ENCODE results near the gene HACL1. TPM values are rescaled to one million over a fixed set of nuclear protein-coding genes. Genes with fewer than 3 reads are reported as not detected.

HACL1 gene
- total and polyA plus RNA-seq, 4 donors = 15.6 to 29.4 (median 20.3) TPM

GRCh38 chr3:15563190-15563589 lies 38.2 kb downstream of the HACL1 start:
- no peaks in the 10 kb centered on the region for H3K4me1 ChIP-seq (ENCODE audit: control insufficient read depth, insufficient read depth, low read length)
- no peak for DNase-seq (ENCODE audit: low read depth in 4 of 6, low spot score in 6 of 6)
- H3K9me3 ChIP-seq (ENCODE audit: control insufficient read depth, insufficient read depth, low read length) = no peaks in the 10 kb centered on the region
- H3K4me3 ChIP-seq (ENCODE audit: low read depth, low read length) = no peak overlapping the region
- peaks cover 30% of the 10 kb centered on the region for H3K36me3 ChIP-seq (ENCODE audit: control insufficient read depth, insufficient read depth, low read length)
- no peaks in the 10 kb centered on the region for H3K27me3 ChIP-seq (ENCODE audit: control insufficient read depth, insufficient read depth, low read length)
- H3K27ac ChIP-seq (ENCODE audit: low read depth, low read length) = no peak overlapping the region
- WGBS (ENCODE audit: insufficient coverage) = no CpG with 5 or more reads among the region's 1 CpG

DNA sequence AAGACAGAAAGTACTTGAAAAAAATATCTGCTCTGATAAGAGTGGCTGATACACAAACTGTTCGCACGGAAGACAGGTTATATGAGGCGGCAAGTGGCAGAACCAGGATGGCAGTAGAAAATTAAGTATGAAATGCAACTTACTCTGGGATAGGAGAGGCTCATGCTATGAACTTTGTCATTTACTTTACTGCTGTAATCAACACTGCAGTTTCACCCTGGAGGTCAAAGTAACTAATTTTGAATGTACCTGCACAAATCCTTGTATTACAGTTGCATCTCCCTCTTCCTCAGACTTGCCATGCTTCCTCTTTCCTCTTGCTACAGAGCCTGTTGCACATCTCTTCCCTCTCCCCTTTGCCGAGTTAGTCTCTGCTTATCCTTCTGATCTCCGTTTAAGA lies 38.8 kb downstream of the HACL1 start:
- Histone ChIP-seq H3K4me1 (ENCODE audit: control insufficient read depth, insufficient read depth, low read length) (no peaks in the 10 kb centered on the region), H3K27me3 (ENCODE audit: control insufficient read depth, insufficient read depth, low read length) (no peaks in the 10 kb centered on the region), H3K9me3 (ENCODE audit: control insufficient read depth, insufficient read depth, low read length) (no peaks in the 10 kb centered on the region), H3K36me3 (ENCODE audit: control insufficient read depth, insufficient read depth, low read length) (peaks cover 28% of the 10 kb centered on the region), H3K4me3 (ENCODE audit: low read depth, low read length) (no peak overlapping the region), H3K27ac (ENCODE audit: low read depth, low read length) (no peak overlapping the region)
- 88% methylated on average over 2 of the region's 5 CpGs for WGBS (ENCODE audit: insufficient coverage)
- DNase-seq (ENCODE audit: low read depth in 4 of 6, low spot score in 6 of 6) = no peak

DNA sequence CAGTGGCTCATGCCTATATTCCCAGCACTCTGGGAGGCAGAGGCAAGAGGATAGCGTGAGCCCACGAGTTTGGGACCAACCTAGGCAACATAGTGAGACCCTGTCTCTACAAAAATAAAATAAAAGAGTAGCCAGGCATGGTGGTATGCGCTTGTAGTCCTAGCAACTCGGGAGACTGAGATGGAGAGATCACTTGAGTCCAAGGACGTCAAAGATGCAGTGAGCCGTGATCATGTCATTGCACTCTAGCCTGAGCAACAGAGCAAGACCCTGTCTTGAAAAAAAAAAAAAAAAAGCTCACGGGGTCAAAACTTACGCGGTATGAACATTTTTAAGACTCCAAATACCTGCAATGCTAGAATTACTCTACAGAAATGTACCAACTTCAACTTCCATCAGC lies 42.8 kb downstream of the HACL1 start:
- DNase-seq (ENCODE audit: low read depth in 4 of 6, low spot score in 6 of 6) = no peak
- Histone ChIP-seq H3K4me1 (ENCODE audit: control insufficient read depth, insufficient read depth, low read length) (no peaks in the 10 kb centered on the region), H3K9me3 (ENCODE audit: control insufficient read depth, insufficient read depth, low read length) (no peaks in the 10 kb centered on the region), H3K4me3 (ENCODE audit: low read depth, low read length) (no peak overlapping the region), H3K36me3 (ENCODE audit: control insufficient read depth, insufficient read depth, low read length) (peaks cover 13% of the 10 kb centered on the region), H3K27me3 (ENCODE audit: control insufficient read depth, insufficient read depth, low read length) (no peaks in the 10 kb centered on the region), H3K27ac (ENCODE audit: low read depth, low read length) (no peak overlapping the region)
- 74% methylated on average over 4 of the region's 9 CpGs for WGBS (ENCODE audit: insufficient coverage)

GRCh38 chr3:15557511-15557946 lies 43.8 kb downstream of the HACL1 start:
- H3K4me3 ChIP-seq (ENCODE audit: low read depth, low read length) = no peak overlapping the region
- H3K36me3 ChIP-seq (ENCODE audit: control insufficient read depth, insufficient read depth, low read length) = peaks cover 7% of the 10 kb centered on the region
- H3K27me3 ChIP-seq (ENCODE audit: control insufficient read depth, insufficient read depth, low read length) = no peaks in the 10 kb centered on the region
- WGBS (ENCODE audit: insufficient coverage) = no CpG with 5 or more reads among the region's 3 CpGs
- H3K4me1 ChIP-seq (ENCODE audit: control insufficient read depth, insufficient read depth, low read length) = no peaks in the 10 kb centered on the region
- peak; percentile 19 to 87 (median 42) for DNase-seq (ENCODE audit: low read depth in 4 of 6, low spot score in 6 of 6)
- no peak overlapping the region for H3K27ac ChIP-seq (ENCODE audit: low read depth, low read length)
- H3K9me3 ChIP-seq (ENCODE audit: control insufficient read depth, insufficient read depth, low read length) = no peaks in the 10 kb centered on the region

DNA sequence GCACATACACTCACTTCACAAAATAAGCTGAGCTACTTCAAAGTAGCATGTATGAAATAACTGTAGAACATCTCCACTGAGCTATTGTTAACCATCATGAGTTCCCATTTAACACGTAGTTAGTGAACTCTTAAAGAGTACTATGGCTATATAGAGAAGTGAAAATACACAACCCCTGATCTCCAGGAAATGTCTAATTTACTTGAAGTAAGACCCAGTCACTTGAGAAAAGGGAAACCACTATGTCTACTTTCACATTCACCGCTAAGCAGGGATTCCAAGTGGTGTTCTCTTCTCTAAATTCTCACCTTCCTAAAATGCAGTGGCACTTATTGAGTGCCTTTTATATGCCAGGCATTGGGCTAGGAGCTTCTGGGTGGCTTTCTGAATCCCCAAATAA lies 44.9 kb downstream of the HACL1 start:
- Histone ChIP-seq H3K4me1 (ENCODE audit: control insufficient read depth, insufficient read depth, low read length) (no peaks in the 10 kb centered on the region), H3K27ac (ENCODE audit: low read depth, low read length) (no peak overlapping the region), H3K27me3 (ENCODE audit: control insufficient read depth, insufficient read depth, low read length) (no peaks in the 10 kb centered on the region), H3K36me3 (ENCODE audit: control insufficient read depth, insufficient read depth, low read length) (peaks cover 2% of the 10 kb centered on the region), H3K9me3 (ENCODE audit: control insufficient read depth, insufficient read depth, low read length) (no peaks in the 10 kb centered on the region), H3K4me3 (ENCODE audit: low read depth, low read length) (no peak overlapping the region)
- no peak for DNase-seq (ENCODE audit: low read depth in 4 of 6, low spot score in 6 of 6)
- no CpG with 5 or more reads among the region's 2 CpGs for WGBS (ENCODE audit: insufficient coverage)

DNA sequence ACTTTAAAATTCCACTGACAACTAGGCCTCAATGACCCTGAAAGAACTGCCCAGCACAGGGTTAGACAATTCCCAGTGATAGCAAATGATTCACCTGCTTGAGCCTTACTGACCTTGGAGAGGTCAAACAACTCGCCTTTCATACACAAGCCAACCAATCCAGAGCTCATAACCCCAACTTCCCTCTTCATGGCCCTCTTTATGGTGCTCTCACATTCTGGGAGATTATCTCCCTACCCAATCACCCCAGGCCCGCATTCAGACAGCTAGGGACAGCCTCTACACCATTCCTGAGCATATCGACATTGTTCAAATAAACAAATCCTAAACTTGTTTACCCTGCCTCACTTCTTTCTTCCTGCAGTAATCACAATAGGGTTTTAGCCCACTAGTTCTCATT lies 47.6 kb downstream of the HACL1 start:
- Histone ChIP-seq H3K9me3 (ENCODE audit: control insufficient read depth, insufficient read depth, low read length) (no peaks in the 10 kb centered on the region), H3K4me3 (ENCODE audit: low read depth, low read length) (no peak overlapping the region), H3K4me1 (ENCODE audit: control insufficient read depth, insufficient read depth, low read length) (no peaks in the 10 kb centered on the region), H3K36me3 (ENCODE audit: control insufficient read depth, insufficient read depth, low read length) (no peaks in the 10 kb centered on the region), H3K27me3 (ENCODE audit: control insufficient read depth, insufficient read depth, low read length) (no peaks in the 10 kb centered on the region), H3K27ac (ENCODE audit: low read depth, low read length) (no peak overlapping the region)
- DNase-seq (ENCODE audit: low read depth in 4 of 6, low spot score in 6 of 6) = no peak
- 87% methylated on average over 3 of the region's 3 CpGs for WGBS (ENCODE audit: insufficient coverage)

DNA sequence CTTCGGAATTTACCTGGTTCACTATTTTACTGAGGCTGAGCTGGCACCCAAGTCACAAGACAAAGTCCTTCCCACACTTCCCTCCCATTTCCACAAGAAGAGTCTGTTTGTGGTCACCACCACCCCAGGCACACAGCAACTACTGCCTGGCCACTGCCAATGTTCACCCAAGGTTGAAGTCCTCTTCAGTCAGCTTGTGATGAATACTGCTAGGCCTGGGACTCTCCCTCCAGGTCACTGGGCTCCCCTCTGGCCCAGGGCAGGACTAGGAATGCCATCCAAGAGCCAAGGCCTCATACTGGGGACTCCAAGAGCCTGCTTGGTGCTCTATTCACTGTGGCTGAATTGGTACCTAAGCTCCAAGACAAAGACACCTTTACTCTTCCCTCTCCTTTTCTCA lies 49.5 kb downstream of the HACL1 start:
- WGBS (ENCODE audit: insufficient coverage) = 94% methylated on average over 1 of the region's 1 CpG
- Histone ChIP-seq H3K4me1 (ENCODE audit: control insufficient read depth, insufficient read depth, low read length) (no peaks in the 10 kb centered on the region), H3K4me3 (ENCODE audit: low read depth, low read length) (no peak overlapping the region), H3K9me3 (ENCODE audit: control insufficient read depth, insufficient read depth, low read length) (no peaks in the 10 kb centered on the region), H3K36me3 (ENCODE audit: control insufficient read depth, insufficient read depth, low read length) (no peaks in the 10 kb centered on the region), H3K27me3 (ENCODE audit: control insufficient read depth, insufficient read depth, low read length) (no peaks in the 10 kb centered on the region), H3K27ac (ENCODE audit: low read depth, low read length) (no peak overlapping the region)
- DNase-seq (ENCODE audit: low read depth in 4 of 6, low spot score in 6 of 6) = no peak

GRCh38 chr3:15549846-15550245 lies 51.5 kb downstream of the HACL1 start:
- Histone ChIP-seq H3K9me3 (ENCODE audit: control insufficient read depth, insufficient read depth, low read length) (no peaks in the 10 kb centered on the region), H3K36me3 (ENCODE audit: control insufficient read depth, insufficient read depth, low read length) (no peaks in the 10 kb centered on the region), H3K4me3 (ENCODE audit: low read depth, low read length) (no peak overlapping the region), H3K4me1 (ENCODE audit: control insufficient read depth, insufficient read depth, low read length) (no peaks in the 10 kb centered on the region), H3K27me3 (ENCODE audit: control insufficient read depth, insufficient read depth, low read length) (no peaks in the 10 kb centered on the region), H3K27ac (ENCODE audit: low read depth, low read length) (no peak overlapping the region)
- WGBS (ENCODE audit: insufficient coverage) = 95% methylated on average over 6 of the region's 6 CpGs
- no peak for DNase-seq (ENCODE audit: low read depth in 4 of 6, low spot score in 6 of 6)

- WGBS (ENCODE audit: insufficient coverage) = no CpG with 5 or more reads among the region's 5 CpGs
- DNase-seq (ENCODE audit: low read depth in 4 of 6, low spot score in 6 of 6) = peak in 1 of 6 donors; percentile 24
- Histone ChIP-seq H3K36me3 (ENCODE audit: control insufficient read depth, insufficient read depth, low read length) (no peaks in the 10 kb centered on the region), H3K4me1 (ENCODE audit: control insufficient read depth, insufficient read depth, low read length) (no peaks in the 10 kb centered on the region), H3K9me3 (ENCODE audit: control insufficient read depth, insufficient read depth, low read length) (no peaks in the 10 kb centered on the region), H3K27ac (ENCODE audit: low read depth, low read length) (no peak overlapping the region), H3K27me3 (ENCODE audit: control insufficient read depth, insufficient read depth, low read length) (no peaks in the 10 kb centered on the region), H3K4me3 (ENCODE audit: low read depth, low read length) (no peak overlapping the region)
Measured at GRCh38 chr3:15542614-15543013, 58.8 kb downstream of the HACL1 start.

- Histone ChIP-seq H3K27me3 (ENCODE audit: control insufficient read depth, insufficient read depth, low read length) (no peaks in the 10 kb centered on the region), H3K9me3 (ENCODE audit: control insufficient read depth, insufficient read depth, low read length) (no peaks in the 10 kb centered on the region), H3K27ac (ENCODE audit: low read depth, low read length) (no peak overlapping the region), H3K36me3 (ENCODE audit: control insufficient read depth, insufficient read depth, low read length) (no peaks in the 10 kb centered on the region), H3K4me1 (ENCODE audit: control insufficient read depth, insufficient read depth, low read length) (no peaks in the 10 kb centered on the region), H3K4me3 (ENCODE audit: low read depth, low read length) (no peak overlapping the region)
- no peak for DNase-seq (ENCODE audit: low read depth in 4 of 6, low spot score in 6 of 6)
- whole genome bisulfite sequencing (ENCODE audit: insufficient coverage) = 100% methylated on average over 1 of the region's 4 CpGs
Measured at GRCh38 chr3:15541371-15541770, 60.0 kb downstream of the HACL1 start.

Measured in spinal cord (tissue), 10 donors.